ENCODE data around the gene PABPC1L. TPM values are rescaled to one million over a fixed set of nuclear protein-coding genes. Genes with fewer than 3 reads are reported as not detected.

Gene PABPC1L
- total RNA-seq, 1 experiment from 2014 or later = 90.7 TPM

DNA sequence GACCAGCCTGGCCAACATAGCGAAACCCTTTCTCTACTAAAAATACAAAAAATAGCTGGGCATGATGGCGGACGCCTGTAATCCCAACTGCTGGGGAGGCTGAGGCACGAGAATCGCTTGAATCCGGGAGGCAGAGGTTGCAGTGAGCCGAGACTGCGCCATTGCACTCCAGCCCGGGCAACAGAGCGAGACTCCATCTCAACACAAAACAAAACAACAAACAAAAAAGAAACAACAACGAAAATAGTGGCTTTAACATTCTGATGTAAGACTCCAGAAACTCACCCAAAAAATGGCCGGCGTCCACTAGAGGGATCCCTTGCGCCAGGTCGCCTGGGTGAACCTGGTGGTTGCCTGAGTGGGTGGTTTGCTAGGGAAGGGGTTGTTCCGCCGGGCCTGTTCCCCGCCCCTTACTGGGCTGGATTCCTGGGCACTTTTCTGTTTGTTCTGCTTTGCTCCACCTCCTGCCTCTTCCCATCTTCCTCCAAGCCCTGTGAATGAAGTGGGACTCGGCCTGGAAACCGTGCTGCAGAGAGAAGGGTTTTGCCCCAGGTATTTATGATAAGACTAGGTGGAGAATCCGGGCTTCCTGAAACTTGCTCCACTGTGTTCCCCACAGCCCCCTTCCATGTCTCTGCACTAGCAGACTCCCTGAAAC, 1.5 kb downstream of the PABPC1L start:
- no peaks in the 10 kb centered on the region for H3K9me3 Mint-ChIP-seq
- DNase-seq (ENCODE audit: low spot score) (peak; percentile 88), ATAC-seq (peak; percentile 68)
- H3K4me3 Mint-ChIP-seq = peak overlapping the region; percentile 66
- CTCF ChIA-PET = interaction anchor here (0.6 to 1.8 kb wide), 10 partner anchors 22 to 228 kb away, joined by 3 to 6 read pairs (median 3); partner anchors contain the start of gene WFDC5
- peak overlapping the region; percentile 90 for H3K27ac Mint-ChIP-seq
- POLR2A ChIA-PET = interaction anchor here (1.1 kb wide), 1 partner anchor 26 kb away, joined by 4 read pairs; the partner anchor contains the start of gene YWHAB
- TF ChIP-seq GABPB1 (CRISPR knock-in tag; IDR thresholded peaks at IDR 0.05) (peak; percentile 98), NFE2L1 (CRISPR knock-in tag; IDR thresholded peaks at IDR 0.05) (0 out of 2 replicates have a peak, but pooled peaks have one; percentile 13), SP1 (CRISPR knock-in tag; conservative IDR thresholded peaks at IDR 0.05) (0 out of 2 replicates have a peak, but pooled peaks have one; percentile 21), MYBL2 (CRISPR knock-in tag; IDR thresholded peaks at IDR 0.05) (no peak), ATF6 (CRISPR knock-in tag; IDR thresholded peaks at IDR 0.05) (no peak), FOXP1 (CRISPR knock-in tag; IDR thresholded peaks at IDR 0.05; ENCODE audit: borderline replicate concordance) (peak; percentile 16; the same call in 1 of the 2 replicates), ZBTB21 (CRISPR knock-in tag; IDR thresholded peaks at IDR 0.05; ENCODE audit: borderline replicate concordance) (no peak), CTCF (IDR thresholded peaks at IDR 0.05) (0 out of 2 replicates have a peak, but pooled peaks have one; percentile 18)
- H3K4me1 Mint-ChIP-seq = peaks cover 24% of the 10 kb centered on the region
- no peaks in the 10 kb centered on the region for H3K27me3 Mint-ChIP-seq (ENCODE audit: low read depth)
- peaks cover 47% of the 10 kb centered on the region for H3K36me3 Mint-ChIP-seq

- Mint-ChIP-seq H3K36me3 (peaks cover 48% of the 10 kb centered on the region), H3K27ac (no peak overlapping the region; the same call in 1 of the 2 replicates), H3K9me3 (no peaks in the 10 kb centered on the region)
Measured at GRCh38 chr20:44912189-44912588, 2.3 kb downstream of the PABPC1L start.

DNA sequence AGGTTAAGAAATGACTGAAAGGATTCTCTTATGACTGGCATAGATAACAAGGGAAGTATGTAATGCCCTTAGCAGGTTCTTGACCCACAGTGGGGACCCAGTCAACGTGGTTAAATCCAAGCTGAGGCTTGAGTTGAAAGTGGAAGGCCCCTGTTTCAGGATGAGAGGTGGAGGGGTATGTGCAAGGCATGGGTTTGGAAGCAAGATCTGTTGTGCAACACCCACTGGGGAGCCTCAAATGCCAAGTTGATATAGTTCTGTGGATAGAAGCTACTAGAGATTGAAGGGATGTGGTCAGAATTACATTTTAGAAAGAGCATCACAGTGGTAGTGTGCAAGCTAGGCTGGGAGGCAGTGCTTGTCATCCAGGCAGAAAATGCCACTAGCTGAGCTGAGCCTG, 5.1 kb downstream of the PABPC1L start:
- ATAC-seq (no peak), DNase-seq (ENCODE audit: low spot score) (no peak)
- ChIA-PET POLR2A (no interaction called here), CTCF (no interaction called here)
- no peaks in the 10 kb centered on the region for H3K27me3 Mint-ChIP-seq (ENCODE audit: low read depth)
- no peak overlapping the region for H3K27ac Mint-ChIP-seq
- peaks cover 13% of the 10 kb centered on the region for H3K4me1 Mint-ChIP-seq
- no peak overlapping the region for H3K4me3 Mint-ChIP-seq
- H3K9me3 Mint-ChIP-seq = no peaks in the 10 kb centered on the region
- peaks cover 53% of the 10 kb centered on the region for H3K36me3 Mint-ChIP-seq
- TF ChIP-seq ZBTB21 (CRISPR knock-in tag; IDR thresholded peaks at IDR 0.05; ENCODE audit: borderline replicate concordance) (no peak), IRF1 (CRISPR knock-in tag; IDR thresholded peaks at IDR 0.05) (no peak), JUN (CRISPR knock-in tag; IDR thresholded peaks at IDR 0.05) (no peak), ZNF425 (CRISPR knock-in tag; conservative IDR thresholded peaks at IDR 0.05) (no peak), SOX15 (CRISPR knock-in tag; IDR thresholded peaks at IDR 0.05) (no peak)

More at GRCh38 chr20:44912189-44912588, 2.3 kb downstream of the PABPC1L start:
- H3K4me1 Mint-ChIP-seq = peaks cover 24% of the 10 kb centered on the region
- TF ChIP-seq, protein P1, sequence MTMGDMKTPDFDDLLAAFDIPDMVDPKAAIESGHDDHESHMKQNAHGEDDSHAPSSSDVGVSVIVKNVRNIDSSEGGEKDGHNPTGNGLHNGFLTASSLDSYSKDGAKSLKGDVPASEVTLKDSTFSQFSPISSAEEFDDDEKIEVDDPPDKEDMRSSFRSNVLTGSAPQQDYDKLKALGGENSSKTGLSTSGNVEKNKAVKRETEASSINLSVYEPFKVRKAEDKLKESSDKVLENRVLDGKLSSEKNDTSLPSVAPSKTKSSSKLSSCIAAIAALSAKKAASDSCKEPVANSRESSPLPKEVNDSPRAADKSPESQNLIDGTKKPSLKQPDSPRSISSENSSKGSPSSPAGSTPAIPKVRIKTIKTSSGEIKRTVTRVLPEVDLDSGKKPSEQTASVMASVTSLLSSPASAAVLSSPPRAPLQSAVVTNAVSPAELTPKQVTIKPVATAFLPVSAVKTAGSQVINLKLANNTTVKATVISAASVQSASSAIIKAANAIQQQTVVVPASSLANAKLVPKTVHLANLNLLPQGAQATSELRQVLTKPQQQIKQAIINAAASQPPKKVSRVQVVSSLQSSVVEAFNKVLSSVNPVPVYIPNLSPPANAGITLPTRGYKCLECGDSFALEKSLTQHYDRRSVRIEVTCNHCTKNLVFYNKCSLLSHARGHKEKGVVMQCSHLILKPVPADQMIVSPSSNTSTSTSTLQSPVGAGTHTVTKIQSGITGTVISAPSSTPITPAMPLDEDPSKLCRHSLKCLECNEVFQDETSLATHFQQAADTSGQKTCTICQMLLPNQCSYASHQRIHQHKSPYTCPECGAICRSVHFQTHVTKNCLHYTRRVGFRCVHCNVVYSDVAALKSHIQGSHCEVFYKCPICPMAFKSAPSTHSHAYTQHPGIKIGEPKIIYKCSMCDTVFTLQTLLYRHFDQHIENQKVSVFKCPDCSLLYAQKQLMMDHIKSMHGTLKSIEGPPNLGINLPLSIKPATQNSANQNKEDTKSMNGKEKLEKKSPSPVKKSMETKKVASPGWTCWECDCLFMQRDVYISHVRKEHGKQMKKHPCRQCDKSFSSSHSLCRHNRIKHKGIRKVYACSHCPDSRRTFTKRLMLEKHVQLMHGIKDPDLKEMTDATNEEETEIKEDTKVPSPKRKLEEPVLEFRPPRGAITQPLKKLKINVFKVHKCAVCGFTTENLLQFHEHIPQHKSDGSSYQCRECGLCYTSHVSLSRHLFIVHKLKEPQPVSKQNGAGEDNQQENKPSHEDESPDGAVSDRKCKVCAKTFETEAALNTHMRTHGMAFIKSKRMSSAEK (CRISPR knock-in tag; IDR thresholded peaks at IDR 0.05; ENCODE audit: borderline replicate concordance) = no peak
- TF ChIP-seq NR3C1 (CRISPR knock-in tag; conservative IDR thresholded peaks at IDR 0.05; ENCODE audit: low read depth) = no peak
- ATAC-seq = no peak
- peak overlapping the region; percentile 26; the same call in 1 of the 2 replicates for H3K4me3 Mint-ChIP-seq
- no peaks in the 10 kb centered on the region for H3K27me3 Mint-ChIP-seq (ENCODE audit: low read depth)
- CTCF ChIA-PET = no interaction called here
- POLR2A ChIA-PET = no interaction called here
- DNase-seq (ENCODE audit: low spot score) = no peak

All from WTC11 (cell line).